LNCAP (cell line): ENCODE data around the gene KCTD16.

Source experiments
- CTCF ChIP-seq: fragments of 450-650 bp; IDR thresholded peaks from 2 replicates; pipeline ENCODE4 v1.5.1; 2017; ENCODE audit warnings: mild to moderate bottlenecking

KCTD16 gene

GRCh38 chr5:144130306-144130705 is 40.4 kb upstream of the KCTD16 start:
- no peak for TF ChIP-seq CTCF

- no peak for TF ChIP-seq CTCF
Measured at GRCh38 chr5:144131261-144131660, 39.4 kb upstream of the KCTD16 start.

GRCh38 chr5:144133050-144133633 is 37.5 kb upstream of the KCTD16 start:
- no peak for TF ChIP-seq CTCF

- TF ChIP-seq CTCF, result no peak
Measured at GRCh38 chr5:144134194-144134826, 36.4 kb upstream of the KCTD16 start.

GRCh38 chr5:144135113-144135762 is 35.4 kb upstream of the KCTD16 start:
- no peak for TF ChIP-seq CTCF

GRCh38 chr5:144139586-144139985 is 31.1 kb upstream of the KCTD16 start:
- no peak for TF ChIP-seq CTCF

GRCh38 chr5:144141585-144141984 is 29.1 kb upstream of the KCTD16 start:
- TF ChIP-seq CTCF, result no peak
